NT2/D1 (cell line): ENCODE results near the gene MYO15B.

Experiments used
- YY1 ChIP-seq: IDR thresholded peaks from 2 replicates; pipeline ENCODE4 v1.6.1; 2011; ENCODE audit not compliant: insufficient read length, insufficient read depth
- ZNF274 ChIP-seq: IDR thresholded peaks from 2 replicates; pipeline ENCODE4 v1.6.1; 2011; ENCODE audit warnings: mild to moderate bottlenecking, low read depth, low read length

GRCh38 chr17:75610103-75610984 is 22.7 kb downstream of the MYO15B start:
- no peak for TF ChIP-seq YY1
- no peak for TF ChIP-seq ZNF274
